Measurements from ENCODE around the gene GIT2.

GRCh38 chr12:109987615-109988014, 8.6 kb downstream of the GIT2 start:
- TF ChIP-seq CTCF (IDR thresholded peaks at IDR 0.05) = no peak
- no peak for TF ChIP-seq POLR2A (IDR thresholded peaks at IDR 0.05)

Measured in adrenal gland (tissue), 5 donors.